DOHH2 (cell line): ENCODE results near the gene SLC16A12.

Experiments
- EZH2phosphoT487 ChIP-seq: fragments of 200-600 bp; sonication (generic); IDR thresholded peaks from 2 replicates; pipeline ENCODE4 v1.6.1; 2017; ENCODE audit warnings: borderline replicate concordance, mild to moderate bottlenecking, antibody characterized with exemption, low read length, moderate library complexity, mixed read lengths
- TF ChIP-seq, protein P1 (sequence below): fragments of 200-600 bp; sonication (generic); IDR thresholded peaks from one replicate; pipeline ENCODE4 v1.5.1; 2014; ENCODE audit warnings: antibody characterized with exemption, mild to moderate bottlenecking, low read depth, low read length; ENCODE audit not compliant: poor library complexity, severe bottlenecking

DNA sequence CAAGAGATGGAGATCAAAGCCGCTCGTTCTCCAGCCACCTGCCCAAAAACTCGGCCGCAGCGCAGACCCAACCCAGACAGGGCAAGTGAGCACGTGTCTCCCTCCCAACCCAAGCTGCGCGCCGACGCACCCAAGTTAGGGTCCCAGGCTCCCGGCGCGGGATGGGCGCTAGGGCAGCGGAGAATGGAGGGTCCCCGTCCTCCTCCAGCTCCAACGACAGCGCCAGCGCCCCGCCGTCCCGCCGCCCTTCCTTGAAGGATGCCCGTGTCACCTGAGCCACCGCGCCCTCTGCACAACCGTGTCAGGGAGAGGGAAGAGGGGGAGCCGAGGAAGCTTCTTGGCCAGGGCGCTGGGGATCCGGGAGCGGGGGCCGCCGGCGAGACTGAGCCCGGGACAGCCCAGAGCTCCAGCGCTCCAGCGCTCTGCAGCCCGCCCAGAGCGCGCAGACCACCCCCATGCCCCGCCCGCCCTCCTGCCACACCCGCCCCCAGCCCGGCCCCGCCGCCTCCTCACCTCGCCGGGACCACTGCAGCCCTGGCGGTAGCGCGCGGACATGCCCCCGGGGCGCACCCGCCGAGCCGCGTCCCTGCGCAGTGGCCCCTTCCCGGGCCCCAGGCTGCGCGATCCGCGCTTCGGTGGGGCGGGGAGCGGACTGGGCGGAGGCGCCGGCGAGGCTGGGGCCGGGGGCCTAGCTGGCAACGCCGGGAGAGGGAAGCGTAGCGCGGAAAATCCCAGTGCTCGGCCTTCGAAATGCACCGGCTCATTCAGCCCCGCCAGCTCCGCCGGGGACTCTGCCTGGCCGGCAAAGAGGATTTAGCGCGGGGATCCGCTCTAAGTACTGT, at the start of gene SLC16A12:
- TF ChIP-seq, protein P1, sequence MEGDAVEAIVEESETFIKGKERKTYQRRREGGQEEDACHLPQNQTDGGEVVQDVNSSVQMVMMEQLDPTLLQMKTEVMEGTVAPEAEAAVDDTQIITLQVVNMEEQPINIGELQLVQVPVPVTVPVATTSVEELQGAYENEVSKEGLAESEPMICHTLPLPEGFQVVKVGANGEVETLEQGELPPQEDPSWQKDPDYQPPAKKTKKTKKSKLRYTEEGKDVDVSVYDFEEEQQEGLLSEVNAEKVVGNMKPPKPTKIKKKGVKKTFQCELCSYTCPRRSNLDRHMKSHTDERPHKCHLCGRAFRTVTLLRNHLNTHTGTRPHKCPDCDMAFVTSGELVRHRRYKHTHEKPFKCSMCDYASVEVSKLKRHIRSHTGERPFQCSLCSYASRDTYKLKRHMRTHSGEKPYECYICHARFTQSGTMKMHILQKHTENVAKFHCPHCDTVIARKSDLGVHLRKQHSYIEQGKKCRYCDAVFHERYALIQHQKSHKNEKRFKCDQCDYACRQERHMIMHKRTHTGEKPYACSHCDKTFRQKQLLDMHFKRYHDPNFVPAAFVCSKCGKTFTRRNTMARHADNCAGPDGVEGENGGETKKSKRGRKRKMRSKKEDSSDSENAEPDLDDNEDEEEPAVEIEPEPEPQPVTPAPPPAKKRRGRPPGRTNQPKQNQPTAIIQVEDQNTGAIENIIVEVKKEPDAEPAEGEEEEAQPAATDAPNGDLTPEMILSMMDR: no peak
- TF ChIP-seq EZH2phosphoT487: no peak
